ENCODE data around the gene UACA. TPM values are rescaled to one million over a fixed set of nuclear protein-coding genes. Genes with fewer than 3 reads are reported as not detected.

UACA gene
- total and polyA plus RNA-seq, 3 experiments from 2014 or later: 0.53 to 0.81 TPM; not detected in 1

DNA sequence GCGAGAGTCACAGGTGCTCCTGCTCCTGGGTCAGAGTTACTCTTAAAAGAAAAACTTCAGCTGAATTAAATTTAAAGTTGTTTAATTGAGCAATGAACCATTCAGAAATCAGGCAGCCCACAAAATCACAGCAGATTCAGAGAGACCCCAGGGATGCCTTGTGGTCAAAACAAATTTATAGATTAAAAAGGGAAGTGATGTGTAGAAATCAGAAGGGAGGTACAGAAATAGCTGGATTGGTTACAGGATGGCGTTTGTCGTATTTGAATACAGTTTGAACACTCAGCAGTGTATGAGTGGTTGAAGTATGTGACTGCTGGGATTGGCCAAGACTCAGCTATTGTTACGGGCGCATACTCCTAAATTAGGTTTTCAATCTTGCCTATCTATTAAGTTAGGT lies 58.6 kb downstream of the UACA start:
- H3K27ac ChIP-seq (ENCODE audit: low read depth, low read length): no peak overlapping the region
- H3K4me1 Mint-ChIP-seq: no peaks in the 10 kb centered on the region
- POLR2A ChIA-PET: no interaction called here
- no peaks in the 10 kb centered on the region for H3K27me3 ChIP-seq (ENCODE audit: insufficient read depth, low read length, poor library complexity, severe bottlenecking)
- H3K4me3 ChIP-seq (ENCODE audit: low read length): no peak overlapping the region
- no peak for DNase-seq
- H3K9me3 Mint-ChIP-seq: no peaks in the 10 kb centered on the region
- no peaks in the 10 kb centered on the region for H3K9me3 ChIP-seq (ENCODE audit: low read length)
- H3K27ac Mint-ChIP-seq: no peak overlapping the region
- no peak overlapping the region for H3K4me3 Mint-ChIP-seq
- H3K27me3 Mint-ChIP-seq: peaks cover 11 to 53% of the 10 kb centered on the region in 2 donors
- H3K4me1 ChIP-seq (ENCODE audit: insufficient read depth, low read length): no peaks in the 10 kb centered on the region
- CTCF ChIA-PET: interaction anchor here (1.0 to 2.1 kb wide), 3 partner anchors 10 to 107 kb away, joined by 3 to 5 read pairs (median 4); no protein-coding TSS in a partner anchor
- H3K36me3 ChIP-seq (ENCODE audit: insufficient read depth, low read length): no peaks in the 10 kb centered on the region
- H3K36me3 Mint-ChIP-seq: no peaks in the 10 kb centered on the region

DNA sequence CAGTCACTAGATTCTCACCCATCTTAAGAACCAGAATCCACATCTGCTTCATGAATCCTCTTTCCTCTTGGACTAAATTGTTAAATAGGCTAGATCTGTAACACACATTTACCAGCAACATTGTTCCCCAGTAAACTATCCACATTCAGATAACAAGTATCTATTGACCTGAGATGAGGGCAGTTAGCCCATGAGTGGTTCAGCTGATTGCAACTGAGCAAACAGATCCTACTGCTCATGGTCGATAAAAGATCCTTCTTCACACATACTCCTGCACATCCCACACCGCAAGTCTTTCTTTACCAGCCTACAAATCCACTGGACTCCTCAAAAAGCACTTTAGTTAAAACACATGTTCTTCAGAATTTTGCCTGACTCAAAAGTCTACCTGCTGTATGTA lies 59.2 kb downstream of the UACA start:
- H3K4me3 Mint-ChIP-seq: no peak overlapping the region

DNA sequence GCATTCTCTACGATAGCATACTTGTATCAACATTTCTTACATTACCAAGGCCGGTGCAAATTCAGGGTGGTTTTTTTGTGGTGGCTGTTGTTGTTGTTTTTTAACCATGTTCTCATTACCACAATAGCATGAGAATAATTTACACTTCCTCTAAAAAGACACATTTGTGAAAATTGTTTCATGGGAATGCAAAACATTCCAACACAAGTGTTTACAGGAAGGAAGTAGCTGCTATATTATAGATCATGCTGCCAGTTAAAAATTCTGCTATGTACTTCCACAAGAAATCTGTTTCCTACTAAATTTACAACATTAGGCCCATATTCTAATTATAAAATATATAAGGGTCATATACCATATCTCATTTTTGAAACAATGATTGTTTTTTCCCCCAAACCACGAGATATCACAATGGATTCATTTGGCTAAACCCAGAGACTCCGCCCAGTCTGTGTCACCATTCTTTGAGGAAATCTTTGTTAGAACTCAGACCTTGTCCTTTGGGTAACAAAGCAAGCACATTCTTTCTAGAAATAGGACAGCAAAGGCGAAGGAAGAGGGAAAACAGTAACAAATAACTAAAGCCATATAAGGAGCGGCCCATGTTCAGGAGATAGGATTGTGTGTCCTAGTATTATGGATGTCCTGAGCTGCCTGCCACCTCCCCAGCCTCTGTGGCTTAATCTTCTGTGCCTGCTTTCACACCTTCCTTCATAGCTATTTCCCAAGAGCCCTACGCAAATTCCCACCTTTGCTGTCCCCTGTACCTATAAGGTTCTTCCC lies 60.1 kb downstream of the UACA start:
- ChIA-PET POLR2A (no interaction called here), CTCF (interaction anchor here (1.4 to 2.1 kb wide), 2 partner anchors 19 to 108 kb away, joined by 4 to 5 read pairs; no protein-coding TSS in a partner anchor)

More for the DNA sequence above, 59.2 kb downstream of the UACA start:
- Histone ChIP-seq H3K27me3 (ENCODE audit: insufficient read depth, low read length, poor library complexity, severe bottlenecking) (no peaks in the 10 kb centered on the region), H3K4me1 (ENCODE audit: insufficient read depth, low read length) (no peaks in the 10 kb centered on the region), H3K9me3 (ENCODE audit: low read length) (no peaks in the 10 kb centered on the region), H3K36me3 (ENCODE audit: insufficient read depth, low read length) (no peaks in the 10 kb centered on the region), H3K27ac (ENCODE audit: low read depth, low read length) (no peak overlapping the region), H3K4me3 (ENCODE audit: low read length) (no peak overlapping the region)
- CTCF ChIA-PET: interaction anchor here (1.0 to 2.1 kb wide), 3 partner anchors 10 to 107 kb away, joined by 3 to 5 read pairs (median 4); no protein-coding TSS in a partner anchor
- Mint-ChIP-seq H3K27ac (no peak overlapping the region), H3K9me3 (no peaks in the 10 kb centered on the region), H3K36me3 (no peaks in the 10 kb centered on the region), H3K27me3 (peaks cover 12 to 58% of the 10 kb centered on the region in 2 donors), H3K4me1 (no peaks in the 10 kb centered on the region)
- no peak for DNase-seq
- POLR2A ChIA-PET: no interaction called here

DNA sequence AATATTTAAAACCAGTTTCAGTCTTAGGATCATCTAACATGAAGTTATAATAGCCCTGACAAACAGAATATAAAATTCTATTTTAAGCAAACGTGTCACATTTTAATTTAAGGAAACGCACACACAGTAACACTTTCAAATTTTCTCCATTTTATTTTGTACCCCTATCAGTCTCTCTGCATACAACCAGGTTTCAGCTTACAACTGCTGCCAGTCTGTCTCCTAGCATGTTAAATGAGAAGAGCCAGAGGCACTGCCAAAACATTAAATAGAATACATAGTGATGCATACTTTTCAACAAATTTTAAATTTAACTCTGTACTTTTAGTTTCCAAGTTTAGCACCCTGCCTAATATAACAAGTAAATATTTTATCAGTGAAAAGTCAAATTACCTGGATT lies 60.8 kb downstream of the UACA start:
- Histone ChIP-seq H3K27me3 (ENCODE audit: insufficient read depth, low read length, poor library complexity, severe bottlenecking) (no peaks in the 10 kb centered on the region), H3K4me1 (ENCODE audit: insufficient read depth, low read length) (no peaks in the 10 kb centered on the region), H3K27ac (ENCODE audit: low read depth, low read length) (no peak overlapping the region), H3K9me3 (ENCODE audit: low read length) (no peaks in the 10 kb centered on the region), H3K36me3 (ENCODE audit: insufficient read depth, low read length) (no peaks in the 10 kb centered on the region), H3K4me3 (ENCODE audit: low read length) (no peak overlapping the region)
- DNase-seq: no peak
- no peak overlapping the region for H3K4me3 Mint-ChIP-seq
- no peaks in the 10 kb centered on the region for H3K4me1 Mint-ChIP-seq
- H3K27ac Mint-ChIP-seq: no peak overlapping the region
- ChIA-PET POLR2A (no interaction called here), CTCF (interaction anchor here (2.1 kb wide), 1 partner anchor 109 kb away, joined by 5 read pairs; no protein-coding TSS in a partner anchor)
- H3K27me3 Mint-ChIP-seq: peaks cover 9 to 63% of the 10 kb centered on the region in 2 donors
- H3K9me3 Mint-ChIP-seq: no peaks in the 10 kb centered on the region
- no peaks in the 10 kb centered on the region for H3K36me3 Mint-ChIP-seq

More for the DNA sequence above, 60.1 kb downstream of the UACA start:
- no peaks in the 10 kb centered on the region for H3K9me3 Mint-ChIP-seq
- H3K27ac Mint-ChIP-seq: no peak overlapping the region
- Histone ChIP-seq H3K9me3 (ENCODE audit: low read length) (no peaks in the 10 kb centered on the region), H3K27me3 (ENCODE audit: insufficient read depth, low read length, poor library complexity, severe bottlenecking) (no peaks in the 10 kb centered on the region), H3K27ac (ENCODE audit: low read depth, low read length) (no peak overlapping the region), H3K4me1 (ENCODE audit: insufficient read depth, low read length) (no peaks in the 10 kb centered on the region), H3K4me3 (ENCODE audit: low read length) (no peak overlapping the region), H3K36me3 (ENCODE audit: insufficient read depth, low read length) (no peaks in the 10 kb centered on the region)
- DNase-seq: no peak
- H3K36me3 Mint-ChIP-seq: no peaks in the 10 kb centered on the region
- H3K4me3 Mint-ChIP-seq: no peak overlapping the region
- H3K4me1 Mint-ChIP-seq: no peaks in the 10 kb centered on the region
- H3K27me3 Mint-ChIP-seq: peaks cover 12 to 63% of the 10 kb centered on the region in 2 donors

DNA sequence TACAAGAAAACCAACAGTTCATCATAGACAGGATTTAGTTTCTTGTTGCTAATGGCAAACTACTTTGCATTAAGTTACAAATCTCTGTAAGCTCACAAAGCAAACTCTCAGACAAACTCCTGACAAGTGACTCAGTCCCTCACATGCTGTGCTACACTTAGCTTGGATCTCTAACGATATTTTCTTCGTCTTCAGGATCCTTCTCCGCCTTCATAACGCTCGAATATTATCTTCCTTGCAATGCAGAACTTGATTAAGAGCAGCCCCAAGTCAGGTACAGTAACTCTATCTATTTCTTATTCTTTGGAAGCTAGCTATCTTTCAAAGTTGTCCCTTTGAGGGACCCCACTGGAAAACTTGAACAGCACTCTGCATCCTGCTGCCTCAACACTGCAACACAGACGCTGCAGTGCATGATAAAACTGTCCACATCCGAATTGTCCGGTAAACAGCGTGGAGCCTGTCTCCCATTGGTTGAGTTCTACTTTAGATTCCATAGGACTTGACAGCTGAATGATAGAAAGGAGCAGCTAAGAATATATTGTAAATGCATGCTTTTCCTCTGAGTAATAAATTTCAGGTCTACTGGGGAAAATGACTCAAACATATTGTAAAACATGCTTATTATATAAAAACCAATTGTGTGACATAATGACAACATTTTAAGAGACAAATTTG lies 61.3 kb downstream of the UACA start:
- POLR2A ChIA-PET: no interaction called here
- Histone ChIP-seq H3K36me3 (ENCODE audit: insufficient read depth, low read length) (no peaks in the 10 kb centered on the region), H3K4me3 (ENCODE audit: low read length) (no peak overlapping the region), H3K9me3 (ENCODE audit: low read length) (no peaks in the 10 kb centered on the region), H3K27me3 (ENCODE audit: insufficient read depth, low read length, poor library complexity, severe bottlenecking) (no peaks in the 10 kb centered on the region), H3K27ac (ENCODE audit: low read depth, low read length) (no peak overlapping the region), H3K4me1 (ENCODE audit: insufficient read depth, low read length) (no peaks in the 10 kb centered on the region)
- Mint-ChIP-seq H3K9me3 (no peaks in the 10 kb centered on the region), H3K36me3 (no peaks in the 10 kb centered on the region), H3K4me1 (no peaks in the 10 kb centered on the region), H3K4me3 (no peak overlapping the region), H3K27me3 (peaks cover 9 to 61% of the 10 kb centered on the region in 2 donors), H3K27ac (no peak overlapping the region)
- CTCF ChIA-PET: no interaction called here
- DNase-seq: no peak

DNA sequence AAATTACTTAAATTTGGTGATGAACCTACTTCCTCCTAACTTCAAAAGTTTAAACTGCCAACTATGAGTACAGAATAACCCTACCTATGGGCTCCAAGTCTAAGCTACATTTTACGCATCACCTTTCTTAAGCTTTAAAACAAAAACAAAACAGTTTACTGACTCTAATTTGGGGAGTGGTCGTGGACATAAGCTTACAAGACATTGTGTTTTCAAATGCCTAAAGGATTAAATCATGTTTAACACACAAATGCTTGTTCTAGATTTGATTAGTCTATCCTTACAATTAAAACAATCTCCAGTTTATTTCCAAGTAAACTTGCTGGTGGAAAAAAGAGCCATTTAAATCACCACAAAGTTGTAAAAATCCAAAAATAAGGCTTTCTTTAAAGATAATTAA lies 62.2 kb downstream of the UACA start:
- DNase-seq: no peak
- no peaks in the 10 kb centered on the region for H3K27me3 ChIP-seq (ENCODE audit: insufficient read depth, low read length, poor library complexity, severe bottlenecking)
- Mint-ChIP-seq H3K9me3 (no peaks in the 10 kb centered on the region), H3K4me1 (no peaks in the 10 kb centered on the region), H3K27ac (no peak overlapping the region), H3K27me3 (peaks cover 9 to 57% of the 10 kb centered on the region in 2 donors), H3K4me3 (no peak overlapping the region), H3K36me3 (no peaks in the 10 kb centered on the region)
- H3K4me3 ChIP-seq (ENCODE audit: low read length): no peak overlapping the region
- H3K36me3 ChIP-seq (ENCODE audit: insufficient read depth, low read length): no peaks in the 10 kb centered on the region
- H3K27ac ChIP-seq (ENCODE audit: low read depth, low read length): no peak overlapping the region
- POLR2A ChIA-PET: no interaction called here
- H3K9me3 ChIP-seq (ENCODE audit: low read length): no peaks in the 10 kb centered on the region
- CTCF ChIA-PET: no interaction called here
- H3K4me1 ChIP-seq (ENCODE audit: insufficient read depth, low read length): no peaks in the 10 kb centered on the region

DNA sequence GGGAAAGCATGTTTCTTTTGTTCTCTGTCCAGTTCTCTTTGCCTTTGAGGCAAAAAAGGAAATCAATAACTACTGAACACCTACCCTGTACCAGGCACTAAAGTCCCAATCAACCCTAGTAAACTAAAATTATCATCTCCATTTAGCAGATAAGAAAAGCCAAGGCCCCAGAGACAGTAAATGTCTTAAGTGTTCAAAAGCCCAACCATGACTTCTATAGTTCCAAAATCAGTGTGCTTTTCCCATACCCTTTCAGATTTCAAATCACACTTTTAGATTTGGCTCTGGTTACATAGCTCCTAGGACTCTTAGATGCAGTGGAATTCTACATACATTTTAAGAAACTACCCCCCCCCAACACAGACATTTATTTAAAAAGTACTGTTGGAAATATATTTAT lies 63.5 kb downstream of the UACA start:
- CTCF ChIA-PET: no interaction called here
- Histone ChIP-seq H3K27me3 (ENCODE audit: insufficient read depth, low read length, poor library complexity, severe bottlenecking) (no peaks in the 10 kb centered on the region), H3K36me3 (ENCODE audit: insufficient read depth, low read length) (no peaks in the 10 kb centered on the region), H3K4me1 (ENCODE audit: insufficient read depth, low read length) (no peaks in the 10 kb centered on the region), H3K27ac (ENCODE audit: low read depth, low read length) (no peak overlapping the region), H3K9me3 (ENCODE audit: low read length) (no peaks in the 10 kb centered on the region), H3K4me3 (ENCODE audit: low read length) (no peak overlapping the region)
- Mint-ChIP-seq H3K27me3 (peaks cover 9 to 52% of the 10 kb centered on the region in 2 donors), H3K27ac (no peak overlapping the region), H3K36me3 (no peaks in the 10 kb centered on the region), H3K4me1 (no peaks in the 10 kb centered on the region), H3K4me3 (no peak overlapping the region), H3K9me3 (no peaks in the 10 kb centered on the region)
- DNase-seq: no peak
- POLR2A ChIA-PET: no interaction called here

DNA sequence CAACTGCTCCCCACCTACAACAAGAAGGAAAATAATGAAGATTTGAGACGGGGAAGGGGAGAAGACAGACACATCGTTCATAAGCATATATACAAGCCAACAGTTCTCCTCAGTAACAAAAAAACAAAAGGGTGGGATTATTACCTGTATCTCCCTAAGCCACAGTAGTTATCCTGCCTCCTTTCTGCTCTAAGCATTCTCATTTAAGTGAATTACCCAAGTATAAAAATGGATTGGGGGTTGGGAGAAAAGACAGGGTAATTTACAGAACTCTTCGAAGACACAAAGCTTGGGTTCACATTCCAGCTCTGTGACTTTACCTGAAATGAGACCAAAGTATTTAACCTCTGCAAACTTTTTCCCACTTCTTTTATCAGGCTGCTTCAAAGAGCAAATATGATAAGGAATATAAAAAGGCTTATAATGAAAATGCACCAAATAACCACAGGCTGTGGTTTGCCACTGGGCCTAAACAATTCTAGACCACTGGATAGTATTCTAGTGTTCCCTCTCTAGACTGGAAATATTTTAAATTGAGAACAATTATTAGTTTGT lies 64.4 kb downstream of the UACA start:
- Mint-ChIP-seq H3K27me3 (peaks cover 5 to 42% of the 10 kb centered on the region in 2 donors), H3K9me3 (no peaks in the 10 kb centered on the region), H3K36me3 (no peaks in the 10 kb centered on the region), H3K4me3 (no peak overlapping the region), H3K4me1 (no peaks in the 10 kb centered on the region), H3K27ac (no peak overlapping the region)
- ChIA-PET CTCF (no interaction called here), POLR2A (no interaction called here)
- Histone ChIP-seq H3K27me3 (ENCODE audit: insufficient read depth, low read length, poor library complexity, severe bottlenecking) (no peaks in the 10 kb centered on the region), H3K27ac (ENCODE audit: low read depth, low read length) (no peak overlapping the region), H3K4me3 (ENCODE audit: low read length) (no peak overlapping the region), H3K36me3 (ENCODE audit: insufficient read depth, low read length) (no peaks in the 10 kb centered on the region), H3K4me1 (ENCODE audit: insufficient read depth, low read length) (no peaks in the 10 kb centered on the region), H3K9me3 (ENCODE audit: low read length) (no peaks in the 10 kb centered on the region)
- DNase-seq: no peak

All from CD8-positive, alpha-beta memory T cell (primary cell).